ENCODE data around the gene CERS1. TPM values are rescaled to one million over a fixed set of nuclear protein-coding genes. Genes with fewer than 3 reads are reported as not detected.
A peak's percentile ranks its signal among the peaks of the same experiment; 100 is the strongest.

Gene CERS1
- total RNA-seq, 1 donor: 0.36 TPM

DNA sequence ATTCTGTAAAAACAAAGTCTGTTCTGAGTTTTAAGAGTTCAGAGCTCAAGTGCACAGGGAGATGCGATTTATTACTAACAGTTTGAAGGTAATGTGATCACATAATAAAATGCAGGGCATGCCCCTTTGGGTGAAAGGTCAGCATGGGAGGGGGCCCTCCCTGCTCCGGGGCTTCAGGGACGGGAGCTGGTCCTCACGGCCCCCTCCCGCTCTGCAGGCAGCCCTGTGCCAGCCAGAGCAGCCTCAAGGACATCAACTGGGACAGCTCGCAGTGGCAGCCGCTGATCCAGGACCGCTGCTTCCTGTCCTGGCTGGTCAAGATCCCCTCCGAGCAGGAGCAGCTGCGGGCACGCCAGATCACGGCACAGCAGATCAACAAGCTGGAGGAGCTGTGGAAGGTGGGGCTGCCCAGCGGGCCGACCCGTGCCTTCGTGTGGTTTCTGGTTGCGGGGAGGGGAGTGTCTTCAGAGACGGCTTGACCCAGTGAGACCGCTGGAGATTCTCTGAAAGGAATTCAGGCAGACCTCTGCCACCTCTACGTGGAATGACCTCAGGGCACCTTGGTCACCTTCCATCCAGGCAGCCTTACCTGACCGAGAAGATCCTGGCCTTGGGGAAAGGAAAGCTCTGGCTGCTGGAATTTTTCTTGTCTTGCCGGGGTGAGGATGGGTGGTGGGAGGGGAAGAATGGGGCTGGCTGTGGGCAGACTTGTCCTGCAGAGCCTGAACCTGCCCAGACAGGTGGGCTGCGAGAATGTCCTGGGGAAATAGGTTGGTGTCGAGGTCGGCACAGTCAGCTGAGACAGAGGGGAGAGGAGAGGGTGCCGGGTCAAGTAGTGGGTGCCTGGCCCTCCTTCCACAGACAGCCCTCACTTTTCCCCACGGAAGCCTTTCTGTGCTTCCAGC lies 45.2 kb downstream of the CERS1 start:
- Histone ChIP-seq H2AFZ (ENCODE audit: low read length) (no peak overlapping the region), H3K9me3 (ENCODE audit: low read depth, low read length) (no peaks in the 10 kb centered on the region), H3K27me3 (ENCODE audit: insufficient read depth, low read length) (no peaks in the 10 kb centered on the region), H4K20me1 (ENCODE audit: insufficient read depth, low read length) (peaks cover 73% of the 10 kb centered on the region), H3K4me3 (ENCODE audit: insufficient read depth, low read length) (no peak overlapping the region), H3K36me3 (ENCODE audit: insufficient read depth, low read length) (peaks cover 59% of the 10 kb centered on the region), H3K4me2 (ENCODE audit: insufficient read depth, low read length) (no peak overlapping the region), H3K27ac (ENCODE audit: low read depth, low read length) (peak overlapping the region; percentile 90), H3K79me2 (ENCODE audit: insufficient read depth, low read length) (peaks cover 90% of the 10 kb centered on the region), H3K4me1 (ENCODE audit: insufficient read depth, low read length) (peaks cover 28% of the 10 kb centered on the region)
- peak; percentile 78 for DNase-seq (ENCODE audit: insufficient read length, low spot score, missing footprints)
- TF ChIP-seq, protein P1, sequence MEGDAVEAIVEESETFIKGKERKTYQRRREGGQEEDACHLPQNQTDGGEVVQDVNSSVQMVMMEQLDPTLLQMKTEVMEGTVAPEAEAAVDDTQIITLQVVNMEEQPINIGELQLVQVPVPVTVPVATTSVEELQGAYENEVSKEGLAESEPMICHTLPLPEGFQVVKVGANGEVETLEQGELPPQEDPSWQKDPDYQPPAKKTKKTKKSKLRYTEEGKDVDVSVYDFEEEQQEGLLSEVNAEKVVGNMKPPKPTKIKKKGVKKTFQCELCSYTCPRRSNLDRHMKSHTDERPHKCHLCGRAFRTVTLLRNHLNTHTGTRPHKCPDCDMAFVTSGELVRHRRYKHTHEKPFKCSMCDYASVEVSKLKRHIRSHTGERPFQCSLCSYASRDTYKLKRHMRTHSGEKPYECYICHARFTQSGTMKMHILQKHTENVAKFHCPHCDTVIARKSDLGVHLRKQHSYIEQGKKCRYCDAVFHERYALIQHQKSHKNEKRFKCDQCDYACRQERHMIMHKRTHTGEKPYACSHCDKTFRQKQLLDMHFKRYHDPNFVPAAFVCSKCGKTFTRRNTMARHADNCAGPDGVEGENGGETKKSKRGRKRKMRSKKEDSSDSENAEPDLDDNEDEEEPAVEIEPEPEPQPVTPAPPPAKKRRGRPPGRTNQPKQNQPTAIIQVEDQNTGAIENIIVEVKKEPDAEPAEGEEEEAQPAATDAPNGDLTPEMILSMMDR (IDR thresholded peaks at IDR 0.05; ENCODE audit: extremely low read depth, low read depth, low read length): no peak

DNA sequence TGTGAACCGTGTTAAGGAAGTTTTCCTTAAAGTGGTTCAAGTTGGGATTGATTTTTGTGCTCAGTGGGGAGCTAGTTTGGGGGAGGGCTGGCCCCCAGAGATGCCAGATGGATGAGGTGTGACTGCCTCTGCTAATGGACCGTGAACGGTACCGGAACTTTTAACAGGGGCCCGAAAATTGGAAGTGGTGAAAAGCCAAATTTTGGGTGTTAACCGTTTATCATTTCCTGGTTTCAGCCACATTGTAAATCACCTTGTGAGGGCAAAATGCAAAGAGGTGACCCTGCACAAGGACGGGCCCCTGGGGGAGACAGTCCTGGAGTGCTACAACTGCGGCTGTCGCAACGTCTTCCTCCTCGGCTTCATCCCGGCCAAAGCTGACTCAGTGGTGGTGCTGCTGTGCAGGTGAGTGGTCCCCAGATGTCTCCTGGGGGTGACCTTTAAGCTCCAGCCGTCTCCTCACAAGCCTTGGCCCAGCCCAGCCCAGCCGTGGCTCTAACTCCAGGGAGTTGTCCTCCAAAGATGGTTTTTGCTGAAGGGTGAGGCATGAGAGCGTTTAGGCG lies 46.0 kb downstream of the CERS1 start:
- H3K4me3 ChIP-seq (ENCODE audit: insufficient read depth, low read length): no peak overlapping the region
- H3K79me2 ChIP-seq (ENCODE audit: insufficient read depth, low read length): peaks cover 94% of the 10 kb centered on the region
- H3K4me1 ChIP-seq (ENCODE audit: insufficient read depth, low read length): peaks cover 28% of the 10 kb centered on the region
- DNase-seq (ENCODE audit: insufficient read length, low spot score, missing footprints): peak; percentile 92
- no peaks in the 10 kb centered on the region for H3K9me3 ChIP-seq (ENCODE audit: low read depth, low read length)
- no peak overlapping the region for H3K4me2 ChIP-seq (ENCODE audit: insufficient read depth, low read length)
- H2AFZ ChIP-seq (ENCODE audit: low read length): no peak overlapping the region
- peaks cover 51% of the 10 kb centered on the region for H3K36me3 ChIP-seq (ENCODE audit: insufficient read depth, low read length)
- peak overlapping the region; percentile 90 for H3K27ac ChIP-seq (ENCODE audit: low read depth, low read length)
- TF ChIP-seq, protein P1 (IDR thresholded peaks at IDR 0.05; ENCODE audit: extremely low read depth, low read depth, low read length): no peak
- no peaks in the 10 kb centered on the region for H3K27me3 ChIP-seq (ENCODE audit: insufficient read depth, low read length)
- peaks cover 75% of the 10 kb centered on the region for H4K20me1 ChIP-seq (ENCODE audit: insufficient read depth, low read length)

GRCh38 chr19:18848878-18849661 lies 46.9 kb downstream of the CERS1 start:
- TF ChIP-seq, protein P1 (IDR thresholded peaks at IDR 0.05; ENCODE audit: extremely low read depth, low read depth, low read length): no peak
- H3K4me1 ChIP-seq (ENCODE audit: insufficient read depth, low read length): peaks cover 29% of the 10 kb centered on the region
- H3K27me3 ChIP-seq (ENCODE audit: insufficient read depth, low read length): no peaks in the 10 kb centered on the region
- DNase-seq (ENCODE audit: insufficient read length, low spot score, missing footprints): peak; percentile 98
- no peak overlapping the region for H2AFZ ChIP-seq (ENCODE audit: low read length)
- H4K20me1 ChIP-seq (ENCODE audit: insufficient read depth, low read length): peaks cover 74% of the 10 kb centered on the region
- H3K27ac ChIP-seq (ENCODE audit: low read depth, low read length): peak overlapping the region; percentile 90
- H3K4me2 ChIP-seq (ENCODE audit: insufficient read depth, low read length): peak overlapping the region; percentile 55
- H3K36me3 ChIP-seq (ENCODE audit: insufficient read depth, low read length): peaks cover 43% of the 10 kb centered on the region
- peaks cover 94% of the 10 kb centered on the region for H3K79me2 ChIP-seq (ENCODE audit: insufficient read depth, low read length)
- H3K9me3 ChIP-seq (ENCODE audit: low read depth, low read length): no peaks in the 10 kb centered on the region
- peak overlapping the region; percentile 17 for H3K4me3 ChIP-seq (ENCODE audit: insufficient read depth, low read length)

All from osteoblast (primary cell).